Measurements from ENCODE around the gene MUC4. TPM values are rescaled to one million over a fixed set of nuclear protein-coding genes. Genes with fewer than 3 reads are reported as not detected.
"Not testable (repeated sequence)": the region's sequence is repeated elsewhere in the genome, so short reads cannot be mapped to it uniquely, and the experiment has no call there.

The MUC4 gene
- total RNA-seq, 1 donor from 2014 or later, result not detected

- intact Hi-C loops (cut with DNase I), result no loop called here
- no peak for DNase-seq (ENCODE audit: low spot score in 2 of 2)
- H3K4me3 ChIP-seq, result no peak overlapping the region
- H3K27ac ChIP-seq, result no peak overlapping the region
- H3K9me3 ChIP-seq, result no peaks in the 10 kb centered on the region
- H3K4me1 ChIP-seq, result no peaks in the 10 kb centered on the region
- TF ChIP-seq CTCF (IDR thresholded peaks at IDR 0.05), result no peak
- no peaks in the 10 kb centered on the region for H3K27me3 ChIP-seq
- no peaks in the 10 kb centered on the region for H3K36me3 ChIP-seq
These were observed 20.8 kb downstream of the MUC4 start for GRCh38 chr3:195790901-195791300.

DNA sequence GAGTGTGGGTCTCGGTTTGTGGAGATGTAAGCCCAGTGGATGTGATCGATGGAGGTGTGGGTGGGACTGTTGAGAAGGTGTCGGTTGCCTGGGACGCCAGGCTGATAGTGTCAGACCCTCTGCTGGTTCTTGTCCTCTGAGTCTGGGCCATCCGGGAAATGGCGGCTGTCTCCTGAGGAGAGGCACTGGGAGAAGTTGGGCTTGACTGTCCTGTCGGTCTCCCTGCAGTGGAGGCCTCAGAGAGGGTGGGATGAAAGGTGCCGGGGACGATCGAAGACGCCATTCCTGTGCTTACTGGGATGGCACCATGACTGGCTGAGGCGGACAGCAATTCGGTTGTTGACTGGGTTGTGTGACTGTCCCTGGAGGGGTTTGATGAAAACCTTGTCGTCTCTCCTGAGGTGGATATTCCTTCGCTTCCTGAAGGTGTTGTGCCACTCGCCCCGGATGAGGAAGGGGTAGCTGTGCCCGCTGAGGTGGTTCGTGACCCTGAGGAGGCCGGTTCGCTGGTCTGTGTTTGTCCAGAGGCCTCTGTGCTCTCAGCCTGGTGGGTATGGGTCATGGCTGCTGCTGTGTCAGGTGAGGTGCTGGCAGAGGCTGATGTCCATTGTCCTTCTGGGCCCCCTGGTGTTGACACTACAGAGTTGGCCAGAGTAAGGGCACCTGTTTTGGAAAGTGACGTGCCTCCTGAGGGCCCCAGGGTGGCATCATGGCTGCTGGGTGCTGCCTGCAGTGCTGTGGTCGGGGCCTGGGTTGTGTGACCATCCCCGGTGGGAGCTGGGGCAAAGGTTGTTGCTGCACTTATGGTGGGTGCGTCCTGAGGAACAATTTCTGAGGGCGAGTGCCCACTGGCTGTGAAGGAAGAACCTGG lies 22.8 kb downstream of the MUC4 start:
- Histone ChIP-seq H3K4me3 (no peak overlapping the region), H3K9me3 (no peaks in the 10 kb centered on the region), H3K27me3 (no peaks in the 10 kb centered on the region), H3K36me3 (no peaks in the 10 kb centered on the region), H3K27ac (no peak overlapping the region), H3K4me1 (no peaks in the 10 kb centered on the region)
- TF ChIP-seq CTCF (IDR thresholded peaks at IDR 0.05), result no peak
- DNase-seq (ENCODE audit: low spot score in 2 of 2), result no peak
- intact Hi-C loops (cut with DNase I), result no loop called here

DNA sequence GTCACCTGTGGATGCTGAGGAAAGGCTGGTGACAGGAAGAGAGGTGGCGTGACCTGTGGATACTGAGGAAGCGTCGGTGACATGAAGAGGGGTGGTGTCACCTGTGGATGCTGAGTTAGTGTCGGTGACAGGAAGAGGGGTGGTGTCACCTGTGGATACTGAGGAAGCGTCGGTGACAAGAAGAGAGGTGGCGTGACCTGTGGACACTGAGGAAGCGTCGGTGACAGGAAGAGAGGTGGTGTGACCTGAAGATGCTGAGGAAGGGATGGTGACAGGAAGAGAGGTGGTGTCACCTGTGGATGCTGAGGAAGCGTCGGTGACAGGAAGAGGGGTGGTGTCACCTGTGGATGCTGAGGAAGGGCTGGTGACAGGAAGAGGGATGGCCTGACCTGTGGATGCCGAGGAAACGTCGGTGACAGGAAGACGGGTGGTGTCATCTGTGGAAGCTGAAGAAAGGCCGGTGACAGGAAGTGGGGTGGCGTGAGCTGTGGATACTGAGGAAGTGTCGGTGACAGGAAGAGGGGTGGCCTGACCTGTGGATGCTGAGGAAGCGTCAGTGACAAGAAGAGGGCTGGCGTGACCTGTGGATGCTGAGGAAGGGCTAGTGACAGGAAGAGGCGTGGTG lies 25.8 kb downstream of the MUC4 start:
- H3K4me1 ChIP-seq; H3K4me3 ChIP-seq; H3K27me3 ChIP-seq; DNase-seq (ENCODE audit: low spot score in 2 of 2); H3K27ac ChIP-seq; H3K9me3 ChIP-seq; H3K36me3 ChIP-seq; intact Hi-C loops (cut with DNase I): not testable (repeated sequence)

DNA sequence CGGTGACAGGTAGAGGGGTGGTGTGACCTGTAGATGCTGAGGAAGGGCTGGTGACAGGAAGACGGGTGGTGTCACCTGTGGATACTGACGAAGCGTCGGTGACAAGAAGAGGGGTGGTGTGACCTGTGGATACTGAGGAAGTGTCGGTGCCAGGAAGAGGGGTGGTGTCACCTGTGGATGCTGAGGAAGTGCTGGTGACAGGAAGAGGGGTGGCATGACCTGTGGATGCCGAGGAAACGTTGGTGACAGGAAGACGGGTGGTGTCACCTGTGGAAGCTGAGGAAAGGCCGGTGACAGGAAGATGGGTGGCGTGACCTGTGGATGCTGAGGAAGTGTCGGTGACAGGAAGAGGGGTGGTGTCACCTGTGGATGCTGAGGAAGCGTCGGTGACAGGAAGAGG lies 27.7 kb downstream of the MUC4 start:
- DNase-seq (ENCODE audit: low spot score in 2 of 2); H3K27me3 ChIP-seq; H3K27ac ChIP-seq; H3K4me3 ChIP-seq; H3K4me1 ChIP-seq; intact Hi-C loops (cut with DNase I); H3K36me3 ChIP-seq; H3K9me3 ChIP-seq: not testable (repeated sequence)

DNA sequence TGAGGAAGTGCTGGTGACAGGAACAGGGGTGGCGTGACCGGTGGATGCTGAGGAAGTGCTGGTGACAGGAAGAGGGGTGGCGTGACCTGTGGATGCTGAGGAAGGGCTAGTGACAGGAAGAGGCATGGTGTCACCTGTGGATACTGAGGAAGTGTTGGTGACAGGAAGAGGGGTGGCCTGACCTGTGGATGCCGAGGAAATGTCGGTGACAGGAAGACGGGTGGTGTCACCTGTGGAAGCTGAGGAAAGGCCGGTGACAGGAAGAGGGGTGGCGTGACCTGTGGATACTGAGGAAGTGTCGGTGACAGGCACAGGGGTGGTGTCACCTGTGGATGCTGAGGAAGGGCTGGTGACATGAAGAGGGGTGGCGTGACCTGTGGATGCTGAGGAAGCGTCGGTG lies 30.5 kb downstream of the MUC4 start:
- H3K27me3 ChIP-seq; intact Hi-C loops (cut with DNase I); DNase-seq (ENCODE audit: low spot score in 2 of 2); H3K4me3 ChIP-seq; H3K27ac ChIP-seq; H3K36me3 ChIP-seq; H3K9me3 ChIP-seq; H3K4me1 ChIP-seq: not testable (repeated sequence)

GRCh38 chr3:195777975-195778374 lies 33.8 kb downstream of the MUC4 start:
- Histone ChIP-seq H3K4me1 (no peaks in the 10 kb centered on the region), H3K9me3 (no peaks in the 10 kb centered on the region), H3K4me3 (no peak overlapping the region), H3K36me3 (no peaks in the 10 kb centered on the region), H3K27ac (no peak overlapping the region), H3K27me3 (no peaks in the 10 kb centered on the region)
- no peak for TF ChIP-seq CTCF (IDR thresholded peaks at IDR 0.05)
- DNase-seq (ENCODE audit: low spot score in 2 of 2), result no peak
- intact Hi-C loops (cut with DNase I), result no loop called here

DNA sequence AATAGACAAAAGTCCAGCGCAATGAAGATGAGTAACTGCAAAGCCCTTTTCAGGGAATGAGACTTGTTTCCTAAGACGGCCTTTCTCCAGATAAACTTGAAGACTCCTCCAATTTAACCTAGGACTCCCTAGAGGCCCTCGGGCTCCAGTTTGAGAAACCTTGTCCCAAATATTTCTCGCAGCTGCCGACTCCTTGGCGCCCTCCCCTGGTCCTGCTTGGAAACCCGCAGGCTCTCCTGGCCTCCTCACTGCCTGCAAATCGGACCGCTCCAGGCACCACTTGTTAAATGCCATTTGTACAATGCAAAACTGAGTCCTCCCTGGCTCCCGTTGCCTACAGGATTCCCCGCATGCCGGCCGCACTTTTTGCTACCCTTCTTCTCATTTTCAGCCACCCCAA lies 36.8 kb downstream of the MUC4 start:
- intact Hi-C loops (cut with DNase I), result no loop called here
- no peak overlapping the region for H3K27ac ChIP-seq
- no peaks in the 10 kb centered on the region for H3K4me1 ChIP-seq
- H3K36me3 ChIP-seq, result no peaks in the 10 kb centered on the region
- DNase-seq (ENCODE audit: low spot score in 2 of 2), result no peak
- H3K4me3 ChIP-seq, result no peak overlapping the region
- peak in 1 of 3 experiments; percentile 23 for TF ChIP-seq CTCF (IDR thresholded peaks at IDR 0.05)
- H3K9me3 ChIP-seq, result no peaks in the 10 kb centered on the region
- H3K27me3 ChIP-seq, result no peaks in the 10 kb centered on the region

All from ascending aorta (tissue), 2 donors.